HTERT RPE-1 (cell line): ENCODE measurements around the gene DEFB114.
"Not testable (repeated sequence)": the region's sequence is repeated elsewhere in the genome, so short reads cannot be mapped to it uniquely, and the experiment has no call there.

ENCODE experiments used
- in situ Hi-C: fragments of 300-500 bp; cut with MboI; formaldehyde crosslinking; loops from 4 replicates; pipeline ENCODE4 v1.14.3; 2020; ENCODE audit warnings: low sequenced_read_pairs

DEFB114 gene, protein sequence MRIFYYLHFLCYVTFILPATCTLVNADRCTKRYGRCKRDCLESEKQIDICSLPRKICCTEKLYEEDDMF

DNA sequence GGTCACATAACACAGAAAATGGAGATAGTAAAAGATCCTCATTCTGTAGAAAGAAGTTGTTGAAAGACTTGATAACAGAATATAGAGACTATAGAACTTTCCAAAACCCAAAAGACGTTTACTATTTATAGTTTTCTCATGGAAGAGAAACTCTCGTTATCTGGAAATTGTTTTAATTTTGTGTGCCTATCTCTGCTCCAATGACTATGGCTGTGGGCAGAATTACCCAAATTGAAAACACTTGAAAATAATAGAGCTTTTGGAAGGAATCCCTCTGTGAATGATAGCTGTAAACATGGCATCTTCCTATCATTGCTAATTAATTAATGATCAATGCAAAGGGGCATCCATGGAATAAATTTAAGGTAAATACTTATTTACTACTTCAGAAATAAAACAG is at the start of gene DEFB114:
TSS of gene DEFB114 (minus strand) at position 101 of the 400 bp plus-strand sequence. CDS start at position 42, 59 bp downstream.
- in situ Hi-C loops, result no loop called here

DNA sequence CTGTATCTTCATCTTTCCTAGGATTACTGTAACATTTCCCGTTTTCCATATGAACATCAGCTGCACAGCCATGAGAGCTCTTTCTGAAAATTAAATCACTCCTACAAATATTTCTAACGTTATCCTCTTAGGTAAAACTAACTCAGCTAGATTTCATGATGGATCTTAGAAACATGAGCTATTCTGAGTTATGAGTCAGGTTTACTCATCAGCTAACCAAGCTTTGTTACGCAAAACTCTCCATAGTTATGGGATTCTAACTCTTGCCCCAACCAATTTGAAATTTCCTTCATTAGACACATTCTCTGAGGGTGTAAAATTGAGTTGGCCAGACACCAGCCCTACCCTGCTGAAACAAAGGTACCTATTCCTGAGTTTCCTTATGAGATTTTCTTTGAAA is 43.9 kb upstream of the DEFB114 start:
- in situ Hi-C loops, result no loop called here

DNA sequence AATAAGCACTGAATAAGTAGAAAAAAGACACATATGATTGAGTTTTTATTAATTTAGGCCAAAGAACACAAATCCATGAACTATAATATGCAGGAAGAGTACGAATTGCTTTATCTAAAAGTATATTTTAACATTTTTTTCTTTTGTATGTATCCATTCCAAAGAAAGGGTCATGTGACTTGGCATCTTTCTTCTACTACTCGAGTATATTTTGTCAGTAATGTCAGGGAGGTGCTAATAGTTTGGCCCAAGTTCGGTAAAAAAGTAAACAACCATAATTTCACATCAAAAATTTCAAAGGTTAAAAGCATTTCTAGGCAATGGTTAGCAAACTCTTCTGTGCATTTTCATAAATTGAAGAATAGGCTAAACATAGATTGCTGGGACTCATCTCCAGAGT is 39.2 kb upstream of the DEFB114 start:
- in situ Hi-C loops, result no loop called here

DNA sequence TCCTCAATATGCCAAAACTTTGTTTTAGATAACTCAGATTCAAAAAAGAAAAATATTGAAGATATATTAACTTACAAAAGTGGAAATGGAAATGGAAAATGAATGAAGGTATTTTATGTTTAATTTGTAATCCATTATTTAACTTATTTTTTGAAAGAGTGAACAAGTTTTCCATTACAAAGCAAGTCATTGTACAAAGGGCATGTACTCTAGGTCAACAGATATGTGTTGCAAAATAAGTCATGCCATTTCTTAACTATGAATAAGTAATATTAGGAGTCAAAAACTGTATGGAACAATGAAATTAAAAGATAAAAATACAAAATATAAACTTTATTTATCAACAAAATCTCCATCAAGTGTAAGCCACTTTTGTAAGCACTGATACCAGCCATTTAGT is 31.3 kb upstream of the DEFB114 start:
- in situ Hi-C loops, result no loop called here

DNA sequence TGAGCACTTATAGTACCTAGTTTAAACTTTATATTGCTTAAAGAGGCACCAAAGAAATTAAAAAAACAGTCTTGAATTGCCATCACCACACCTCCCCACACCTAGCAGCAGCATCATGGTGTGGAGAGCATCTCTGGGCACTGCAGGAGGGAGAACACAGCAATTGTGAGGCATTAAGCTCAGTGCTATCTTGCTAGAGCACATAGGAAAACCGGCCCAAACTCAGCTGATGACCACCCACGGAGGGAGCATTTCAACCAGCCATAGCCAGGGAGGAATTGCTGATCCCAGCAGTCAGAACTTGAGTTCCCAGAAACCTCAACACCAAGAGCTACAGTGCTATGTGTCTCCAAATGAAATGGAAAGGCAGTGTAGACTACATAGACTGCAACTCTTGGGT is 24.9 kb upstream of the DEFB114 start:
- in situ Hi-C loops, result no loop called here

DNA sequence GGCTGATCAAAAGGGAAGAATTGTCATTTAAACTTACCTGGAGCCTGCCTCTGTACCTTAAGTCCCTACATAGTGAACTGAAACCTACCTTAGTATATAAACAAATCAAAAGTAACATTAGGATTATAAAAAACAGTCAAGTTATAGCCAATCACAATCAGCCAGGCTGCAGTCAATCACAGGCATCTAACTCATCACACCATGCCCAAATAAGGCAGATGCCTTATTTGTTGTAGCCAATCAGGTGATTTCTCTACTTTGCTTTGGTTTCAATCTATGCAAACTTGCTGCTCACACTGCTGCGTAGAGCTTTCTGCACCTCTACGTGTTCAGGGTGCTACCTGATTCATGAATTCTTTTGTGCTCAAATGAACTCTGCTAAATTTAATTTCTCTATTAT is 23.8 kb upstream of the DEFB114 start:
- in situ Hi-C loops, result no loop called here

DNA sequence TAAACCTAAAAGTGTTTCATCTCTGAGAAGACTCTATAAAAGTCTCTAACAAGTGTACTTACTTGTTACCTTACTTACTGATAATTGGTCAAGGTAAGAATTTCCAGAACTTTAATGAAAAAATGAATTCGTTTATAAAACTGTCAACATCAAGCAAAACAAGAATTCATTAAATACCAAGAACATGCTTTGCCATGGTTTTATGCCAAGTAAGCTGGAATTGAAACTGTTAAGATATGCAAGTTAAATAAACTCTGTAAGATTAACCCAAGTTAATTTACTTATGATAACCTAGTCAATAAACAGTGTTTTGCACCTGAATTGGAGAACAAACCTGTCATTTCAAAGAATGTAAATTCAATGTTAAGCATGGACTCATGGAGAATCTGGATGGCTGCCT is 22.6 kb upstream of the DEFB114 start:
- in situ Hi-C loops, result no loop called here

DNA sequence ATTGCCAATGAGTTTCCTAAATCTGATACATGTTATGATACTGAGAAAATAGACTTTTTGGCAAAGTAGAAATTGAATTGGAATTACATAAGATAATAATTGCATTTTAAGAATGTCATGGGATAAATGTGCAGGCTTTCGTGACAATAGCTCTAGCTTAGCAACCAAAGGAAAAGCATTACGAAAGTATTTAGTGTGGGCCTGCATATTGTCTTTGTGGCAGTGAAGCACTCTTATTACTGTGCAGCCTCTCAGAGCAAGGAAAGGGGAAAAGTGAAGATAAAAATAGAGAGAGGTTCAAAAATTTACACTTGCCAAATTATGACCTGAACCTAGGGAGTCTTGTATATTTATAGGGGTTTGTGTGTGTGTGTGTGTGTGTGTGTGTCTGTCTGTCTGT is 18.1 kb upstream of the DEFB114 start:
- in situ Hi-C loops, result no loop called here

DNA sequence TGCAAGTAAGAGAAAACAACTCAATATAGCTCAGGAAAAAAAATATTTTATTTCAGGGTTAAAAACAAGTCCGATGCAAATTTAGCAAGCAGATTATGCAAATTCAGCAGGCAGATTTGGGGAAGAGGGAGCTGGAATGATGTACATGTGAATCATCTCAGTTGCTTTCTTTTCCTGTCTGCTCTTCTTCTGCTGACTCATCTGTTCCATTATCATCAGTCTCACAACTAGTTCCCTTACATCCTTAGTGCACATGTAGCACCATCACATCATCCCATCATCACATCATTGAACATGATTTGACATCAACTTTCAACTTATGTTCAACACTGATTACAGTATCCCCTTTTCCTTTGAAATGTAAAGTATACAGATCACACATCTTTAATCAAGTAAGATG is 16.9 kb upstream of the DEFB114 start:
- in situ Hi-C loops, result no loop called here

DNA sequence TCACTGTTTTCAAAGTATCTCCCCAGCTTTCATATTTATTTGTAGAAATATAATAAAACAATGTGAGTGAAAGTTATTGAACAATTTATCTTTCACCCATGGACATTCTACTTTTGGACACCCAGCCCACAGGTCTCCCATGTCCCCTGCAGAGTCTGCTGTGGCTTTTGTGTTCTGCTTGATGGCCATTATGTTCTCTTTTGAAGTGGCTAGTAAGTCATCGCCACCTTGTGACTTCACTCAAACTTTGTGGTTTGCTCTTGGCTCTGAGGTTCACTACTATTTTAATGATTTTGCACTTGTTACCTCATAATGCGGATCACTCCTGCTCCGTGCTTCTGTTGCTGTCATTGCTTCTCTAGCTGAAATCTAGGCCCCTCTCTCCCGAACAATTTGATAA is 15.6 kb upstream of the DEFB114 start:
- in situ Hi-C loops, result no loop called here

DNA sequence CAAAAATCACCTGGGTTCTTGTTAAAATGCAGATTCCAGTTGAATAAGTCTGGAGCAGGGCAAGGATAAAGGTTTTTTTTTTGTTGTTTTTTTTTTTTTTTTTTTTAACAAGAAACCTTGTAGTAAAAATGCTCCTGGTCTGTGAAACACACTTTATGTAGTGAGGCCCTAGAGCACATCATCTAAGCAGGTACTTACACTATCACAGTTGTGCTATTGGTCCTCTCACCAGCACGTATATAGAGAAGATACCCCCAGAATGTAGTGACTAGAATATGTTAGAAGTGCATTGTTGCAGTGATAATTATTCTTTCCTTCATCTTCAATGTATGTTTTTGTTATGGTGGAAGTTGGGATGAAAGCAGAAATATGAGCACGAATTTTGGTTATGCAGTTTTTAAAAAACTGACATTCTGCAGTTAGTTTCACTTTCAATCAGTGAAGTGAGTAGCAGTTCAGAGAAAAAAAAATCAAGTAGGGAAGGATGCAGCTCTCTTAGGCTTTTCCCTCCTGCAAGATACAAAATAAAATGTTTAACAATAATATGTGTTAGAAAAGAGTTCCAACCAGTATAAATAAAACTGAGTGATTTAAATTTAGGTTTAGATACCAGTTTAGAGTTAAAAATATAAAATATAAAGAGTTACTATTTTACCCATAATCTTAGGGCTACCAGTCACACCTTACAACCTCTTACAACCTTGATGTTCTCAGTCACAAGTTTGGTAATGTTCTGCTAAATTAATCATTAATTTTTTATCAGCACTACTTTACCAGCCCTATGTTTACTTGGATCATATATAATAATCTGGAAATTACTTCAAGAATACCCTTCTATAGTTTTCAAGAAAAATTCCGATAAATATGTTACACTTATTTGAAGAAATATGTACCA is 14.6 kb upstream of the DEFB114 start:
- in situ Hi-C loops, result no loop called here

DNA sequence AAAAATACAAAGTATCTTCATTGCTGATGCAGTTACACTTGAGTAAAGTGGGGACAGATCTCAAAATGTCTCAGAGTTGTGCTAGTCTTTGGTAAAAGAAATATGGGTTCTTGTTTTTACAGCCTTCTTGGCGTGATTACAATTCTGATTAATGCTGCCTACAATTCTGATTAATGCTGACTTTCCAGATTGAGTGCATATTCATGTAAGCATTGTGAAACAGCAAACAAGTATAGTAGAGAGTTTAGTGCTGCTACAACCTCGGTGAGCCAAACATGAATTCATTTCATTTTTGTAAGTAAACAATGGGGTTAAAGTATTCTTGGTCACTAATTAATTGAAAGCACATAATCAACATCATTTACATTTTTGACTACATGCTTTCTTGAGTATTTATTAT is 5.6 kb upstream of the DEFB114 start, which contains the start of gene DEFB113:
TSS of gene DEFB113 (minus strand) at position 21 of the 400 bp plus-strand sequence. CDS start at position 21, 0 bp downstream.
- in situ Hi-C loops, result no loop called here

DNA sequence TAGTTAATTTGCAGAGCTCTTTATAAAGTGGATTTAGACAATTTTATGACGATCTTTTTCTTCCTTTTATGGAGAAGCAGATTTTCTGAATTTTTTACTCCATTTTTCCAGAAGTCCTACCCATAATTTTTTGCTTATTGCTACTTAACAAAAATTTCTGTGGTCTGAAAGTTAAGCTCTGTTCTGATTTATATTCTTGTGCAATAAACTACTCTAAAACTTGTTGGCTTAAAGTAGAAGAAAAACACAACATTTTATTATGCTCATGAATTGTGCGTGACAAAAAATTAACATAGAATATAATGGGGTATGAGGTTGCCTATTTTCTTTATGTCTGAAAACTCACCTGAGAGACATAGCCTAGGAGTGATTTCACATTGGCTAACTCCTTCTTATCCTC is 2.9 kb upstream of the DEFB114 start:
- in situ Hi-C loops, result no loop called here

DNA sequence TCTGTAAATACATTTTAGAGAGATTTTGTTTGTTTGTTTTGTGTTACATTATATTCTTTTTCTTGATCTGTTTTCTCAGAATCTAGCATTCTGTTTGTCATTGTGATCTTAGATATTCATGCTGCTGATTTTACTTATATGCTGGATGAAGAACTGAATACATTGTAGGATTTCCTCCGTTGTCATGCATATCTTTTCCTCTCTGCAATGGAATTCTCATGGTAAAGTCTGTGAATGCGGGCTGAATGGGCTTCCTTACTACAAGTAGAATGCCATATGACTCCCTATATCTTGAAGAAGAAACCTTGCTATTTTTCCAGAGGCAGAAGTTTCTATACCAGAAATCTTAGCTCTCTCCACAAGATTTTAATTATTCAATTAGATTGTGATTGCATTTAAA is 2.4 kb upstream of the DEFB114 start:
- in situ Hi-C loops, result no loop called here

DNA sequence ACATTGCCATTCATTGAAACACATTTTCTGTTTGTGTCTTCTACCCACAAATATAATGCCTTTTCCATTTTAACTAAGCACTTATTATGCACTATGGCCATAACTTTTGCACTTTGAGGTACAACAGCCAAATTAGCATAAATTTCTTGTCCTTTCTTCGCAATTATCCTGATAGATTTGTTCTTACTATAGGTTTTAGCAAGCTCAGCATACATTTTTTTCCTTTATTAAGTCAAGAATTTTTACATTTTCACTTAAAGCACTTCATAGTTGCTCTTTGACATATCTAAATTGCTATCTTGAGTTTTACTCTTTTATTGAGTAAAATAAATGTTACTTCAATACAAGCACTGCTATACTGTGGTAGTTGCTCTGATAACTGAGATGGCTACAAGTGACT is 5.8 kb downstream of the DEFB114 start:
- in situ Hi-C loops, result no loop called here

DNA sequence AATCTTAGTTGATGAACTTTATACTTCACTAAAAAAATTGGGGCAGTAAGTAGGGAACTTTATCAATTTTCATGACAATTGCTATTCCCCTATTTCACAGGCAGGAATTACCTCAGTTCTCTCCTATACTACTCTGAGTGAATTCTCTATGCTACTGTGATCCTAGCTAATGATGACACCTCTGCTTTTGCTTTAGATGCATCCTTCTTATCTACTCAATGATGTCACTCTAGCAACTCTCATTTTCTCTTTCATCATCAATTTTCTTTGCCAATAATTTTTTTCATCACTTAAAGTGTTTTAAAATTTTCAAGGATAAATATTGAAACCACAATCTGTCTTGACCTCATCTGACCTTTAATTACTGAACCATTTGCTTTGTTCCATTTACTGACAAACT is 8.1 kb downstream of the DEFB114 start:
- in situ Hi-C loops, result no loop called here

DNA sequence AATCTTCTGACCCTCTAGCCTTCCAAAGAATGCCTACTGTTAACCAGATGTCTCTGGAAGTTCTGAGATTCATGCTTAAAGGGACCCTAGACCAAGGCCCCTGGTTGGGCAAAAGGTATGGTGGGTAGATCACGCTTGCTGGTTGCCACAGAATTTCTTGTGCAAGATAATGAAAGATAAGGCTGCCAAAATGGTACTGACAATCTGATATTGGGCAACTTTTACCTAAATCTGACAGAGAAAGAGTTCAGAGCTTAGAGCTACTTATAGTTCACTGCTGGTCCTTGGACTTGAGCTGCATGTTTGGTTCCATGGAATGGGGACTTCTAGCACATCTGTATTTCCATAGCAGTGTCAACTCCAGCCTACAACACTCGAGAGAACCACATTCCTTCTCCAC is 12.0 kb downstream of the DEFB114 start:
- in situ Hi-C loops, result no loop called here

DNA sequence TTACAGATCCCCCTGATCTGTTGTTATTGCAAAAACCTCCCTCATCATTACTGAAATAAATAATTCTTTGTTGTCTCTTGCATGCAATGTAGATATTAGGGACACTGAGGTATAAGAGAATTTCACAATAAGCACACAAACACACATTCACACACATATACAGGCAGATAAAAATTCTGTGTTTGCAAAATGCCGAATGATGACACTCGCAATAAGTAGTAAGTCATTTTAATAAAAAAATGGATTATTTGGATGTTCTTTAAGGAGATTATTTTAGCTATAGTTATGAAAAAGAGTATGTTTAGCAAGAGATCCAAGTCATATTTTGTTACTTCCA is 13.6 kb downstream of the DEFB114 start:
- in situ Hi-C loops, result no loop called here

DNA sequence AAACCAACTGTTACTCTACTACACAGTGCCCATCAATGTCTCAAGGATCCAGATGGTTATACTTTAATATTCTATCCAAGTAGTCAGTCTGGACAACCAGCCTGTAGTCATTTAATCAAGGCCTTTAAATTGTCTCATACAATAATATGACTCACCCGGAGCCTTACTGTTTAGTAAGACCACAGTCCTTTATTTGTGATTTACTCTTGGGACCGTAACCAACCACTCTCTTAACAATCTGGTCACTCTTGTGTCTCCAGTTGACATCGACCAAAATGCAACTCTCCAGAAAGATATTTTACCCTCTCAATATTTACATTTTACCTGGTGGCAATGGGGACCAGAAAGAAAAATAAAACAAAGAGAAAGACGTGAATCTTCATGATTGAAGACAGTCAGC is 14.9 kb downstream of the DEFB114 start:
- in situ Hi-C loops, result no loop called here

DNA sequence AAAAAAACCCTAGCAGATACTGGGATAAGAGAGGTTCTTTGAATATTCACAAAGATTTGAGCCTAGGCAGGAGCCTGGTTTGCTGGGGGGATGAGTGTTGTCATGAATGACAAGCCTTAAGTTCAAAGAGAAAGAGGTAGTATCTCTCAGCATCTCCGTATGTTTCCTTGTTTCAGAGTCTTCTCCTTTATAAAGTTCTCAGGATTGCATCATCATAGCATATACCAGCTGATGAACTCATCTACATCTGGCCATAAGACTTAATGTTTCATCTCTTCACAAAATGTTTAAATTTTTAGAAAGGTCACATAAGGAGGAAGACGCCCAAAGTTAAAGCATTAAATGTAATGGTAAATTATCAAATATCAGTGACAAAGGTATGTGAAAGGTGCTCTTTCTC is 17.1 kb downstream of the DEFB114 start:
- in situ Hi-C loops, result no loop called here

DNA sequence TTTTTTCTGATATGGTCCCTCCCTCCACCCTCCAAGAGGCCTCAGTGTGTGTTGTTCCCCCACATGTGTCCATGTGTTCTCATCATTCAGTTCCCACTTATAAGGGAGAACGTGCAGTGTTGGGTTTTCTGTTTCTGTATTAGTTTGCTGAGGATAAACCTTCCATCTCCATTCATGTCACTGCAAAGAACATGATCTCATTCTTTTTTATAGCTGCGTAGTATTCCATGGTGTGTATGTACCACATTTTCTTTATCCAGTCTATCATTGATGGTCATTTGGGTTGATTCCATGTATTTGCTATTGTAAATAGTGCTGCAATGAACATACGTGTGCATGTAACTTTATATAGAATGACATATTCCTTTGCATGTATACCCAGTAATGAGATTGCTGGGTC is 19.9 kb downstream of the DEFB114 start:
- in situ Hi-C loops, result not testable (repeated sequence)

DNA sequence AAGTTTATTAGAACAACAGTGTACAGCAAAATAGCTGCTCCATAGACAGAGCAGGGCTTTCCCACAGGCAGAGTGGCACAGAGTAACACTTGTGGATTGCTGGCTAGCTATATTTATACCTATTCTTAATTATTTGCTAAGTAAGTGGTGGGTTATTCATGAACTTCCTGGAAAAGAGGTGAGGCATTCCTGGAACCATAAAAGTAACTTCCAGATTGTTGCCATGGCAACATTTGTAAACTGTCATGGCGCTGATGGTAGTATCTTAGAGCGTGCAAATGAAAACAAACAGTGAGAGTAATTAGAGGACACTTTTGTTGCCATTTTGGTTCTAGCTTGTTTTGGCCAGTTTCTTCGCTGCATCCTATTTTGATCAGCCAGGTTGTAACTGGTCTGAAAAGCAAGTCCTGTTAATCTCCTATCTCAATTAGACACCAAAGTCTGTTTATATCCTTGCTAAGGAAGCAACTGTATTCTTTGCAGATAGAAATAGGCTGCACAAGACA is 23.9 kb downstream of the DEFB114 start:
- in situ Hi-C loops, result no loop called here

DNA sequence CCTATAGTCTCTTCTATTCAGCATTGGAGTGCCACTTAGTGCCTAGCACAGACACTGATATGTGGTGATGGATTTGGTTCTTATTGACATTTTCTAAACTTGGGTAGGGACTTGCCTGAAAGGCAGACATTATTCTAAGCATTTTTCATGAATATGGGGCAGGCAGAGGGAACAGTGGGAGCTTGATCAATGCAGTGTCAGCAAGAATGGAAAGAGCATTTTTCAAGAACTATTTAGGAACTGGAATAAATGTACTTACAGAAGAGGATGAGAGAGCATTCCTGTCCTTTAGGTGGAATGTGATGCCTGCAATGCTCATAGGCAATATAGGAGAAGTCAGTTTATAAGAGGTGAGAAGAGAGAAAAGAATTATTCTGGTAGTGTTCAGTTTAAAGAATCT is 26.2 kb downstream of the DEFB114 start:
- in situ Hi-C loops, result no loop called here
